K562 (cell line): ENCODE measurements around the gene PLXNB1. TPM values are rescaled to one million over a fixed set of nuclear protein-coding genes. Genes with fewer than 3 reads are reported as not detected.

Experiments
- BRD9 ChIP-seq: fragments of 450-650 bp; IDR thresholded peaks from 2 replicates; pipeline ENCODE4 v1.6.1; 2018; ENCODE audit warnings: low read depth; ENCODE audit not compliant: partially characterized antibody
- CREM ChIP-seq: IDR thresholded peaks from 2 replicates; pipeline ENCODE4 v1.6.1; 2014; ENCODE audit warnings: antibody characterized with exemption, low read depth
- HDGF ChIP-seq: fragments of 450-650 bp; IDR thresholded peaks from 2 replicates; pipeline ENCODE4 v1.6.1; 2016
- IRF9 ChIP-seq: fragments of 450-650 bp; IDR thresholded peaks from 2 replicates; pipeline ENCODE4 v1.6.1; 2016; ENCODE audit warnings: missing biosample characterization, missing genetic modification characterization
- VEZF1 ChIP-seq: fragments of 200-800 bp; sonication (Bioruptor generic); IDR thresholded peaks from 2 replicates; pipeline ENCODE4 v1.6.1; 2017; ENCODE audit warnings: missing genetic modification characterization, missing compliant biosample characterization
- ZNF224 ChIP-seq: sonication (generic); formaldehyde crosslinking; IDR thresholded peaks from 2 replicates; pipeline ENCODE4 v1.8.0; 2022; ENCODE audit warnings: mild to moderate bottlenecking, missing genetic modification reagents
- ZNF592 ChIP-seq: fragments of 450-650 bp; IDR thresholded peaks from 2 replicates; pipeline ENCODE4 v1.6.1; 2017; ENCODE audit warnings: antibody characterized with exemption, mild to moderate bottlenecking
- polyA plus RNA-seq, 8 experiments: library from polyadenylated mRNA; depleted of rRNA in 4 of 8; stranded (reverse) in 5 of 8; unstranded in 3 of 8; fragments of >200 nt; fragmentation: Nextera tagmentation in 2 of 8; fragmentation: Illumina TruSeq in 1 of 8; extraction: Ambion mirVana in 2 of 8; extraction: Trizol in 1 of 8; gene quantifications; 2 replicates each; pipeline versions ENCODE4 v1.2.1 to v1.2.3, GENCODE V29; 2011 to 2014; ENCODE audit warnings: inconsistent platforms in 1 of 8, missing spikeins in 1 of 8
- total RNA-seq, 7 experiments: library from RNA; depleted of rRNA in 6 of 7; stranded (reverse); fragments of >200 nt in 6 of 7; fragmentation: Illumina TruSeq in 2 of 7; extraction: Trizol in 2 of 7; gene quantifications; 2 replicates each; pipeline versions ENCODE4 v1.2.1 to v1.2.3, GENCODE V29; 2011 to 2021; ENCODE audit warnings: low replicate concordance in 1 of 7
- TF ChIP-seq, protein P1 (sequence below): fragments of 450-650 bp; IDR thresholded peaks from 2 replicates; pipeline ENCODE4 v1.6.1; 2016; ENCODE audit warnings: mild to moderate bottlenecking, moderate library complexity

Gene PLXNB1
- total and polyA plus RNA-seq, 9 of the 15 experiments (the other 6 are each of a cell fraction or from before 2014, with no cell fraction given) = 0.17 to 17.4 (median 6.0) TPM

DNA sequence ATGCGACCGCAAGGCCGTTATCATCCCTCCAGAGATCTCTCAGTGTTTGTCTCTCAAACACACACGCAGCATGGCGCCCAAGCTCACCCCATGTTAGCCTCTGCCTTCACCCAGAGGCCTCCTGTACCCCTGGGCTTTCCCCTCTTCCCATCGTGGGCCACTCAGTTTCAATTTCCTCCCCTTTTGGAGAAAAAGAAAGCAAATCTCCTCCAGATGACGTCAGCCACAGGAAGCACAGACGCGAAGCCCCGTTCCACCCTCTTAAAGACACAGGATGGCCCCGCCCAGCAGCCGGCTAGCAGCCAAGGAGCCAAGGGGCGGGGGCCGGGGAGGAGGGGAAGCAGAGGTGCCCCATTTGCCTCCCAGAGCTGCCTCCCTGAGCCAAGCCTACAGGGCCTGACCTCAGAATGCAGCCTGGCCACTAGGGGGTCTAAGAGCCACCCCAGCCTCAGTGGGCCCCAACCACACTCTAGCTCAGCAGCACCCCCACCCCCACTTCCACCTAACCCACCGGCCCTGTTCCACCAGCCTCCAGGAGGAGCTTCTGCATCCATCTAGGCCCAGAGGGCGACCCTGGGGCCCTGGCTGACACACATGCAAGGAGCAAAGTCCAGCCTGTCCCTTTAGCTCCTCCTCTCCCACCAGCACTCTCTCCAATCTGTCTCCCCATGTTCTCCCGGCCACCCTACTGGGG is 43.2 kb upstream of the PLXNB1 start (continued):
- TF ChIP-seq VEZF1 = peak; percentile 89
- peak; percentile 21 for TF ChIP-seq BRD9
- peak; percentile 63; the same call in 1 of the 2 replicates for TF ChIP-seq ZNF592
- no peak for TF ChIP-seq ZNF224 (CRISPR knock-in tag)
- TF ChIP-seq HDGF = peak; percentile 67; the same call in 1 of the 2 replicates
- no peak for TF ChIP-seq IRF9
- peak; percentile 90 for TF ChIP-seq CREM
- TF ChIP-seq, protein P1, sequence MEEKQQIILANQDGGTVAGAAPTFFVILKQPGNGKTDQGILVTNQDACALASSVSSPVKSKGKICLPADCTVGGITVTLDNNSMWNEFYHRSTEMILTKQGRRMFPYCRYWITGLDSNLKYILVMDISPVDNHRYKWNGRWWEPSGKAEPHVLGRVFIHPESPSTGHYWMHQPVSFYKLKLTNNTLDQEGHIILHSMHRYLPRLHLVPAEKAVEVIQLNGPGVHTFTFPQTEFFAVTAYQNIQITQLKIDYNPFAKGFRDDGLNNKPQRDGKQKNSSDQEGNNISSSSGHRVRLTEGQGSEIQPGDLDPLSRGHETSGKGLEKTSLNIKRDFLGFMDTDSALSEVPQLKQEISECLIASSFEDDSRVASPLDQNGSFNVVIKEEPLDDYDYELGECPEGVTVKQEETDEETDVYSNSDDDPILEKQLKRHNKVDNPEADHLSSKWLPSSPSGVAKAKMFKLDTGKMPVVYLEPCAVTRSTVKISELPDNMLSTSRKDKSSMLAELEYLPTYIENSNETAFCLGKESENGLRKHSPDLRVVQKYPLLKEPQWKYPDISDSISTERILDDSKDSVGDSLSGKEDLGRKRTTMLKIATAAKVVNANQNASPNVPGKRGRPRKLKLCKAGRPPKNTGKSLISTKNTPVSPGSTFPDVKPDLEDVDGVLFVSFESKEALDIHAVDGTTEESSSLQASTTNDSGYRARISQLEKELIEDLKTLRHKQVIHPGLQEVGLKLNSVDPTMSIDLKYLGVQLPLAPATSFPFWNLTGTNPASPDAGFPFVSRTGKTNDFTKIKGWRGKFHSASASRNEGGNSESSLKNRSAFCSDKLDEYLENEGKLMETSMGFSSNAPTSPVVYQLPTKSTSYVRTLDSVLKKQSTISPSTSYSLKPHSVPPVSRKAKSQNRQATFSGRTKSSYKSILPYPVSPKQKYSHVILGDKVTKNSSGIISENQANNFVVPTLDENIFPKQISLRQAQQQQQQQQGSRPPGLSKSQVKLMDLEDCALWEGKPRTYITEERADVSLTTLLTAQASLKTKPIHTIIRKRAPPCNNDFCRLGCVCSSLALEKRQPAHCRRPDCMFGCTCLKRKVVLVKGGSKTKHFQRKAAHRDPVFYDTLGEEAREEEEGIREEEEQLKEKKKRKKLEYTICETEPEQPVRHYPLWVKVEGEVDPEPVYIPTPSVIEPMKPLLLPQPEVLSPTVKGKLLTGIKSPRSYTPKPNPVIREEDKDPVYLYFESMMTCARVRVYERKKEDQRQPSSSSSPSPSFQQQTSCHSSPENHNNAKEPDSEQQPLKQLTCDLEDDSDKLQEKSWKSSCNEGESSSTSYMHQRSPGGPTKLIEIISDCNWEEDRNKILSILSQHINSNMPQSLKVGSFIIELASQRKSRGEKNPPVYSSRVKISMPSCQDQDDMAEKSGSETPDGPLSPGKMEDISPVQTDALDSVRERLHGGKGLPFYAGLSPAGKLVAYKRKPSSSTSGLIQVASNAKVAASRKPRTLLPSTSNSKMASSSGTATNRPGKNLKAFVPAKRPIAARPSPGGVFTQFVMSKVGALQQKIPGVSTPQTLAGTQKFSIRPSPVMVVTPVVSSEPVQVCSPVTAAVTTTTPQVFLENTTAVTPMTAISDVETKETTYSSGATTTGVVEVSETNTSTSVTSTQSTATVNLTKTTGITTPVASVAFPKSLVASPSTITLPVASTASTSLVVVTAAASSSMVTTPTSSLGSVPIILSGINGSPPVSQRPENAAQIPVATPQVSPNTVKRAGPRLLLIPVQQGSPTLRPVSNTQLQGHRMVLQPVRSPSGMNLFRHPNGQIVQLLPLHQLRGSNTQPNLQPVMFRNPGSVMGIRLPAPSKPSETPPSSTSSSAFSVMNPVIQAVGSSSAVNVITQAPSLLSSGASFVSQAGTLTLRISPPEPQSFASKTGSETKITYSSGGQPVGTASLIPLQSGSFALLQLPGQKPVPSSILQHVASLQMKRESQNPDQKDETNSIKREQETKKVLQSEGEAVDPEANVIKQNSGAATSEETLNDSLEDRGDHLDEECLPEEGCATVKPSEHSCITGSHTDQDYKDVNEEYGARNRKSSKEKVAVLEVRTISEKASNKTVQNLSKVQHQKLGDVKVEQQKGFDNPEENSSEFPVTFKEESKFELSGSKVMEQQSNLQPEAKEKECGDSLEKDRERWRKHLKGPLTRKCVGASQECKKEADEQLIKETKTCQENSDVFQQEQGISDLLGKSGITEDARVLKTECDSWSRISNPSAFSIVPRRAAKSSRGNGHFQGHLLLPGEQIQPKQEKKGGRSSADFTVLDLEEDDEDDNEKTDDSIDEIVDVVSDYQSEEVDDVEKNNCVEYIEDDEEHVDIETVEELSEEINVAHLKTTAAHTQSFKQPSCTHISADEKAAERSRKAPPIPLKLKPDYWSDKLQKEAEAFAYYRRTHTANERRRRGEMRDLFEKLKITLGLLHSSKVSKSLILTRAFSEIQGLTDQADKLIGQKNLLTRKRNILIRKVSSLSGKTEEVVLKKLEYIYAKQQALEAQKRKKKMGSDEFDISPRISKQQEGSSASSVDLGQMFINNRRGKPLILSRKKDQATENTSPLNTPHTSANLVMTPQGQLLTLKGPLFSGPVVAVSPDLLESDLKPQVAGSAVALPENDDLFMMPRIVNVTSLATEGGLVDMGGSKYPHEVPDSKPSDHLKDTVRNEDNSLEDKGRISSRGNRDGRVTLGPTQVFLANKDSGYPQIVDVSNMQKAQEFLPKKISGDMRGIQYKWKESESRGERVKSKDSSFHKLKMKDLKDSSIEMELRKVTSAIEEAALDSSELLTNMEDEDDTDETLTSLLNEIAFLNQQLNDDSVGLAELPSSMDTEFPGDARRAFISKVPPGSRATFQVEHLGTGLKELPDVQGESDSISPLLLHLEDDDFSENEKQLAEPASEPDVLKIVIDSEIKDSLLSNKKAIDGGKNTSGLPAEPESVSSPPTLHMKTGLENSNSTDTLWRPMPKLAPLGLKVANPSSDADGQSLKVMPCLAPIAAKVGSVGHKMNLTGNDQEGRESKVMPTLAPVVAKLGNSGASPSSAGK = peak; percentile 7; the same call in 1 of the 2 replicates
